A549 (cell line): ENCODE data around the gene ITGB8.

Source experiments
- BHLHE40 ChIP-seq: IDR thresholded peaks from 2 replicates; pipeline ENCODE4 v1.6.1; 2012; ENCODE audit warnings: low read depth, low read length, inconsistent platforms
- CEBPB ChIP-seq, 2 experiments: fragments of >200 bp in 1 of 2; sonication (Bioruptor Twin) in 1 of 2; formaldehyde crosslinking in 1 of 2; IDR thresholded peaks; 2 replicates each; pipeline ENCODE4 v1.6.1; 2012 to 2016
- CTCF ChIP-seq: fragments of >200 bp; sonication (Bioruptor Twin); formaldehyde crosslinking; IDR thresholded peaks from 3 replicates; pipeline ENCODE4 v1.5.1; 2016
- HEYL ChIP-seq: fragments of 250-450 bp; sonication (Bioruptor Pico); IDR thresholded peaks from 2 replicates; pipeline ENCODE4 v1.8.0; 2021; ENCODE audit warnings: mild to moderate bottlenecking, moderate library complexity
- HMGXB4 ChIP-seq: fragments of 250-450 bp; sonication (Bioruptor Pico); IDR thresholded peaks from 2 replicates; pipeline ENCODE4 v1.5.0; 2021; ENCODE audit warnings: mild to moderate bottlenecking, moderate library complexity, borderline replicate concordance
- POLR2A ChIP-seq: IDR thresholded peaks from 2 replicates; pipeline ENCODE4 v1.6.1; 2012; ENCODE audit warnings: mild to moderate bottlenecking, low read length
- POLR2AphosphoS2 ChIP-seq: conservative IDR thresholded peaks from 2 replicates; pipeline ENCODE4 v1.6.1; 2012; ENCODE audit warnings: low read length, improper control_type of control experiment, inconsistent platforms
- RCOR1 ChIP-seq: fragments of 150-350 bp; IDR thresholded peaks from 2 replicates; pipeline ENCODE4 v1.6.1; 2014; ENCODE audit warnings: antibody characterized with exemption, low read length, low read depth
- RFX5 ChIP-seq: fragments of 450-650 bp; IDR thresholded peaks from 2 replicates; pipeline ENCODE4 v1.7.1; 2014; ENCODE audit warnings: antibody characterized with exemption, mild to moderate bottlenecking, moderate library complexity
- TP53 ChIP-seq: fragments of 250-450 bp; sonication (Bioruptor Pico); IDR thresholded peaks from 2 replicates; pipeline ENCODE4 v1.5.0; 2021; ENCODE audit warnings: mild to moderate bottlenecking, moderate library complexity

GRCh38 chr7:20438248-20438647 lies 107.5 kb downstream of the ITGB8 start:
- no peak for TF ChIP-seq BHLHE40
- no peak for TF ChIP-seq CEBPB (IDR thresholded peaks at IDR 0.05)
- no peak for TF ChIP-seq CTCF
- no peak for TF ChIP-seq RCOR1
- no peak for TF ChIP-seq HMGXB4 (CRISPR knock-in tag)
- no peak for TF ChIP-seq TP53 (CRISPR knock-in tag)
- TF ChIP-seq POLR2AphosphoS2: no peak
- TF ChIP-seq POLR2A: no peak
- TF ChIP-seq HEYL (CRISPR knock-in tag): no peak
- TF ChIP-seq RFX5: no peak
